Measurements from ENCODE around the gene DPF1.

Gene DPF1

GRCh38 chr19:38197937-38198704 is 25.9 kb downstream of the DPF1 start:
- no peak for DNase-seq (ENCODE audit: low read depth)

GRCh38 chr19:38196948-38197656 is 26.9 kb downstream of the DPF1 start:
- no peak for DNase-seq (ENCODE audit: low read depth)

GRCh38 chr19:38196245-38196837 is 27.7 kb downstream of the DPF1 start:
- DNase-seq (ENCODE audit: low read depth), result no peak

GRCh38 chr19:38195237-38195636 is 28.8 kb downstream of the DPF1 start:
- no peak for DNase-seq (ENCODE audit: low read depth)

DNA sequence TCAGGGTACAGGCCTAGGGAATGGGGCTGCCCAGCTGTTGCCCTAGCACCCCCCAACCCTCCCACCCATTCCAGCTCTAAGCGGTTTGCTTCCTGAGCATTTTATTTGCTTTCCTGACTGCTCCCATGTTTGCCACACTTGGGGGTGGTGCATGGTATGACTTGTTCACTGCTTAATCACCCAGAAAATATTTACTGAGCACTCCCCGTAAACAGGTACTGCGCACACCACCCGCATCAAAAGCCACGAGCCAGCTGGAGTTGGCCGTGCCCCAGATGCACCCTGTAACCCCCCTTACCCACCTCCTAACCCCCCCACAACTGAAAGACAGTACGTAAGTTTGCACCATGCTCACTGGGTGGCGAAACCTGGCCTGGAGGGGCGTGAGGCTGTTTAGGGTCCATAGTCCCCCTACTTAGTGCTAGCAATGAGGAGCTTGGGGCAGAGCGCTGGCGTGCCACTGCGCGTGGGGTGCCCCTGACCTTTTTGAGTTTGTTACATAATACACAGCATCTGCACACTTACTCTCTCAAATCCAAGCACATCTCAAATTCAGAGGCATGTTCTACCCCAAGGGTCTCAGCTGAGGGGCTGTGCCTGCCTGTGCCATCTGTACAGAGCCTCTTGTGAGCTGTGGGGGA is 29.8 kb downstream of the DPF1 start:
- no peak for DNase-seq (ENCODE audit: low read depth)

- no peak for DNase-seq (ENCODE audit: low read depth)
Observed at GRCh38 chr19:38193445-38193844, 30.6 kb downstream of the DPF1 start.

- no peak for DNase-seq (ENCODE audit: low read depth)
Observed at GRCh38 chr19:38191747-38192146, 32.3 kb downstream of the DPF1 start.

GRCh38 chr19:38190793-38191192 is 33.2 kb downstream of the DPF1 start:
- no peak for DNase-seq (ENCODE audit: low read depth)

DNA sequence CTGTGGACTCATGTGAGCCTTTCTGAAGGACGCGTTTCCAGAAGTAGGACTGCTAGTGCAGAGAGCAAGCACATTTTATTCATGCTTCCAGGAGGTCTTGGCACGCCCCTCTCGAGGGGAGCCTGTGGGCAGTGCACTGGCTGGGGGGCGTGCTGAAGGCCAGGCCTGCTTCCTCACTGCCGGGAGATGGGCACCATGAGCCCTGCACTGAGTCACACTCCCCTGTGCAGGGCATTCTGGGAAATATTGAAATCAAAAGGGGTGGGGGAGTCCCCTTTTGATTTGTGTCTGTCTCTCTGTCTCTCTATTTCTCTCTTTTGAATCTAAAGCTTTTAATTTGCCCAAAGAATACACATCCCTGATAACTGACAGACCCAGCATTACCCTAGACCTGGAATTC is 34.0 kb downstream of the DPF1 start:
- DNase-seq (ENCODE audit: low read depth), result no peak

DNA sequence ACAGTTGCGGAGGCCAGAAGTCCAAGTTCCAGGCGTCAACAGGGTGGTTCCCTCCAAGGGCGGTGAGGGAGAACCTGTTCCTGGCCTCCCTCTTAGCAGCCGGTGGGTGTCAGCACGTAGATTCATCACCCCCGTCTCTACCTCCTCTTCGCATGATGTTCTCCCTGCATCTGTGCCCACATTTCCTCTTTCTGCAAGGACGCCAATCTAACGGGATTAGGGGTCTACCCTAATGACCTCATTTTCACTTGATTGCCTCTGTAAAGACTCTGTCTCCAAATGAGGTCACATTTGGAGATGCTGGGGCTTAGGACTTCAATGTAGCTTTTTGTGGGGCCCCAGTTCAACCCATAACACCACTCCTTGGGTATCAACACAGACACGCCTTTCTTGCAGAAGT is 38.5 kb downstream of the DPF1 start:
- DNase-seq (ENCODE audit: low read depth), result no peak

- DNase-seq (ENCODE audit: low read depth), result no peak
Observed at GRCh38 chr19:38184815-38185214, 39.2 kb downstream of the DPF1 start.

DNA sequence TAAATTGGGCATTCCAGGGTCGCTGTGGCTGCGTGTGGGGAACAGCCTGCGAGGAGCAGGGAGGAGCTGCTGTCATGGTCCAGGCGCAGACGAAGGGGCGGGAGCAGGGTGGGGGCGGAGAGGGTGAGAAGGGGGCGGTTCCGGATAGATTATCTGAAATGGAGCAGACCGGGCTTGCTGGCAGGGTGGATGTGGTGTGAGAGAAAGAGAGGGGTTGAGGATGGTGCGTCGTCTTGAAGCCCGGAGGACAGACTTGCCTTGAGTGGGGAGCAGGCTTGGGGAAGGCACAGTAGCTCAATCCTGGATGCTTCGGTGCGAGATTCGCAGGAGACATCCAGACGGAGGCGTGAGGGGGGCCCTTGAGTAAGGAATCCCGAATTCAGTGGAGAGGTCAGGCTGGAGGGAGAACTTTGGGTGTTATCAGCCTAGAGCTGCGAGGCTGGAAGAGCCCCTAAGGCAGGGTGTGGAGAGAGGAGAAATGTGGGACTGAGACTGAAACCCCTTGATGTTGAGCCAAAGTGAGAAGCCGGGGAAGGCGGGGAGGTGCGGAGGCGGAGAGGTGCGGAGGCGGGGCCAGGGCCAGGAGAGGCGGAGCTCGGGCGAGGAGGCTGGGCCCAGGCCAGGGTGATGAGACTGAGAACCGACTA is 40.6 kb downstream of the DPF1 start:
- no peak for DNase-seq (ENCODE audit: low read depth)

DNA sequence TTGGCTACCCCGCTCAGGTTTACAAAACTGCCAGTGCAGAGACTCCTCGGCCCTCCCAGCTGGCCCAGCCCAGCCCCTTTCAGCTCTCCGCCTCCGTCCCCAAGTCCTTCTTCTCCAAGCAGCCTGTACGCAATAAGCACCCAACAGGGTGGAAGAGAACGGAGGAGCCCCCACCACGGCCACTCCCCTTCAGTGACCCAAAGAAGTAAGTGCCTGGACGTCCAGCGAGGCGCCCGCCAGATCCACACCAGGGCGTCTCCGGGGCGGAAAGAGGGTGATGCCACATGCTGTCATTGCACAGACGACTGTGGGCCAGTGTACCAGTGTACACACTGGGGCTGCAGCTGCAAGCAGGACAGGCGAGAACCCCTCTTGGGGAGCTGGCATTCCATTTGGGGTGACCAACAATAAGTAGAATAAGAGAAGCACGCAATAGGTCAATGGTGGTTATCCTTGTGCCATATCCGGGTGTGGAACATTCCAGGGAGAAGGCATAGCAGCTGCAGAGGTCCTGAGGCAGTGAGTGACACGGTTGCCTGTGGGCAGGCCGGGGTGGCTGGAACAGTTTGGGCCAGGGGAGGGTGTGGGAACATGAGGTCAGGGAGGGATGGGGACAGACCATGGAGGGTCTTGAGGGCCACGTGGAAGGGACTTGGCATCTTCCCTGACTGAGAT is 41.3 kb downstream of the DPF1 start:
- DNase-seq (ENCODE audit: low read depth), result no peak

DNA sequence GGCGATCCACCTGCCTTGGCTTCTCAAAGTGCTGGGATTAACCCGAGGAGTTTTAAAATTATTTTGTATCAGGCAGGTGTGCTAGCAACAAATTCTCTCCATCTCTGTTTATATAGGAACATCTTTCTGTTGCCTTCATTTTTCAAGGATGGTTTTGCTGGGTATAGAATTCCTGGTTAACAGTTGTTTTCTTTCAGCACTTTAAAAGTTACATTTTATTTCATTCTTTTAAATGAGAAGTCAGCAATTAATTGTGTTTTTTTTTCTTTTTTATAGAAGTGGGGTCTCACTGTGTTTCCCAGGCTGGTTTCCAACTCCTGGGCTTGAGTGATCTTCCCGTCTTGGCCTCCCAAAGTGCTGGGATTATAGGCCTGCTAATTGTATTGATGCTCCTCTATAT is 44.0 kb downstream of the DPF1 start:
- no peak for DNase-seq (ENCODE audit: low read depth)

DNA sequence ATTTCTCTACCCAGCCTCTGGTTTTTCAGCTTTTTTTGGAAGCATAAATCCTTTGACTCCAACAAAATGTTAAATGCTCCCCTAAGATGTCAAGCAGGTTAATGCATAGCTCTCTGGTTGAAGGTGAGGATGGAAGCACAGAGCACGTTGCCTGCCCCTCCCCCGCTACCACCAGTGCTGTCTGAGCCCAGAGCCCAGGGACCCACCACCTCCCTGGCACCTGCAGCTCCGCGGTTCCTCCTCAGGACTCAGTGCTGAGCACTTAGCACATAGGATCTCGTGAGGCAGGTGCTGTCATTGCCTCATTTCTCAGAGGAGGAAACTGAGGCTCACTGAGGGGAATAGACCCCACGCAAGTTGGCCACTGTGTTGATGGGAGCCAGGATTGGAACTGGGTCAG is 48.6 kb downstream of the DPF1 start:
- no peak for DNase-seq (ENCODE audit: low read depth)

DNA sequence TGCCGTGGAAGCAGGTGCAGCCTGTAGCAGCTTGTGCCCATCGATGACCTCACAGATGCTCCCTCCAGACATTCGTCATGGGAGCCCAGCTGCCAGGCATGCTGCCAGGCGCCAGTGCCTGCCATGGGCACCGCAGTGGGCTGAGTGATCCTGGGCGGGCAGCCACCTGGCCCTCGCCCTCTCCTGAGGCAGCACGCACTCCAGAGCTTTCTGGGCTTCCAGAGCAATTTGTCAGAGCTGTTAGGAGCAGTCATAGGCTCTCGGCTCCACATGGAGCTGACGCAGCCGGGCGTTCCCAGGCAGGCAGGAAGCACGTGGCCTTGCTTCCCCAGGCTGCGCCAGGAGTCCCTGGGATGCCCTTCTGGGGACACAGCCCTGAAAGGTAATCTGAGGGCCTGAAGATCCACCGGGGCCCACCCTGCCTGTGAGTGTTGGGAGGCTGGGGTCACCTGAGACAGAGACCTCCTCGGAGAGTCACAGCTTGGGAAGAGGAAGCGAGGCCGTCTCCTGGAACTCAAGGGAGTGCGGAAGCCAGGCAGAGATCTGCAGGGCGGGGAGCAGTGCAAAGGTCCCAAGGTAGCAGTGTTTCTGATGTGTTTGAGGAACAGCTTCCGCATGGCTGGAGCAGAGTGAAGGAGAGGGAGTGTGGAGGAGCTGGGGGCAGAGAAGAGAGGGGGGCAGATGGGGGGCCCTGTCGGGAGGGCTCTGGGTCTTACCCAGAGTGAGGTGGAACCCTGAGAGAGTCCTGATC is 50.6 kb downstream of the DPF1 start:
- DNase-seq (ENCODE audit: low read depth), result no peak

DNA sequence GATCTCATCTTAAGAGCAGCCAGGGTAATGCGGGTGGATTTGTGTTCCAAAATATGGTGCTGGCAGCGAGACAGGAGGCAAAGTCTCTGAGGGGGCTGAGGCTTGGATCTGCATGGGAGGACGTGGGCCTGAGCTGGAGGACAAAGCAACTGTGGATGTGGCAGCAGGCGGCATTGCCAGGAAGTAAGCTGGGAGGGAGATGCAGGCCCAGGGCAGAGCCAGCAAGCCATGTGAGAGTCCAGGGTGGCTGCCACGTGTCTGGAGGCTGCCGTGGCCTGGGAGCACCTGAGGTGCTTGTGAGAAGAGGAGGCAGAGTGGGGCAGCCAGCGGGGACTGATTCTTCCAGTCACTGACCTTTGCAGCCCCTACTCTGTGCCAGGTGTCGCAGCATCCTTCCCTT is 52.0 kb downstream of the DPF1 start:
- no peak for DNase-seq (ENCODE audit: low read depth)

DNA sequence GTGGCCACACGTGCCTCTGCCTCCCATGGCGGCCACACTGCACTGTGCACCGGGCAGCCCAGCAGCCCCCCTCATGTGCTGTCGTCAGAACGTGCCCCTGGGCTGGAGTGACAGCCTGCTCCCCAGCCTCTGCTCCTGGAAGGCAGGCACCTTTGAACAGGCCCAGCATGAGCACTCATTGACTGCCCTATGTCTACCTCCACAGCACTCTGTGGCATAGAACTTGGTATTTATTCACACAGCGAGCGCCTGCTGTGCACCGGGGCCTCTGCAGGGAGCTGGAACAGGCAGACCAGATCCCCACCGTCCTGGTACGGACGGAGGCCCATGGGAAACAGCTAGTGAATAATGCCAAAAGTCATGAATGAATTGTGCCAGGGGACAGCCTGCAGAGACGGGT is 53.7 kb downstream of the DPF1 start:
- DNase-seq (ENCODE audit: low read depth), result no peak

DNA sequence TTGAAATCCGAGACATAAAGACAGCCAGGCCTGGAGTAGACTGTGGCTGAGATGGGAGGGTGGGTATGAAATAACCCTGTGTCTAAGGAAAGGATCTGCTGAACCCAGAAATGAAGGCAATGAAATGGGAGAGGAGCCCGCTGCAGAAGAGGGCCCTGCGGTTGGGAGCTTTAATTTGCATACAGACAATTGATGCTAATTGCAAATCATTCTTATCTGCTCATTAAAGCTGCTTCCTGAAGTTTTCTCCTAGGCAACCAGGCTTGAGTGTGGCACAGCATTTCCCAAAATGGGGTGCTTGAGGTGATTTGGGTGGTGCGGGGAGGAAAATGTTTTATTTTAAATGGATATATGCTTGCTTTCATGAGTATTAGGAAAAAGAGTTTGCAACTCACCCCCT is 55.4 kb downstream of the DPF1 start:
- DNase-seq (ENCODE audit: low read depth), result no peak

DNA sequence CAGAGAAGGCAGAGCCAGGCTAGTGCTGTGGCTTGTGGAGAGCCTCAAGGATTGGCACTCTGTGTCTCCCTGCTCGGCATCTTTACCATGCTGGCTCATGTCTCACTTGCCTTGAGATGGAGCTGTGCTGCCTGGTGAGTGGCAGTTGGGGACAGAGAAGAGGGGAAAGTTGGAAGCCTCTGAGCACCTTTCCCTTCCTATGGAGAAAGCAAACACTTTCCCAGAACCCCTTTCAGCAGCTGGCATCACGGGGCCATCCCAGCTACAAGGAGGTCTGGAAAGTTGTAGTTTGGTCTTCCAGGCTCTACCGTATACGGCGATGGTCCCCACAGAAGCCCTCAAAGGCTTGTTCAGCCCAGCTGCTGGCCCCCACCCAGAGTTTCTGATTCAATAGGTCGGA is 58.7 kb downstream of the DPF1 start:
- DNase-seq (ENCODE audit: low read depth), result no peak

DNA sequence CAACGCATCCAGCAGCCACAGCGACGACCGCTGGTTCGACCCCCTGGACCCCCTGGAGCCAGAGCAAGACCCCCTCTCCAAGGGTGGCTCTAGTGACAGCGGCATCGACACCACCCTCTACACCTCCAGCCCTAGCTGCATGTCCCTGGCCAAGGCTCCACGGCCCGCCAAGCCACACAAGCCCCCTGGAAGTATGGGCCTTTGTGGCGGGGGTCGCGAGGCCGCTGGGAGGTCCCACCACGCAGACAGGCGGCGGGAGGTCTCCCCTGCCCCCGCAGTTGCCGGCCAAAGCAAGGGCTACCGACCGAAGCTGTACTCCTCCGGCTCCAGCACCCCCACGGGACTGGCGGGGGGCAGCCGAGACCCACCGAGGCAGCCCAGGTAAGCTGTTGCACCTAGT is 59.5 kb downstream of the DPF1 start:
- no peak for DNase-seq (ENCODE audit: low read depth)

All from stimulated activated CD8-positive, alpha-beta memory T cell treated with anti-CD3 and anti-CD28 coated beads, Interleukin-4, amount 100 ng/mL, for 24 hours (primary cell).